GM19035 (cell line): ENCODE results near the gene VKORC1.

Experiments used
- ATAC-seq: cut with Tn5 transposase; IDR thresholded peaks from one replicate; pipeline ENCODE4 v1.9.1; 2021; ENCODE audit not compliant: unreplicated experiment

The VKORC1 gene

GRCh38 chr16:31063843-31064611 lies 30.6 kb downstream of the VKORC1 start:
- no peak for ATAC-seq

- ATAC-seq = no peak
Observed at GRCh38 chr16:31063495-31063842, 31.1 kb downstream of the VKORC1 start.

GRCh38 chr16:31061813-31062440 lies 32.7 kb downstream of the VKORC1 start:
- ATAC-seq = no peak

DNA sequence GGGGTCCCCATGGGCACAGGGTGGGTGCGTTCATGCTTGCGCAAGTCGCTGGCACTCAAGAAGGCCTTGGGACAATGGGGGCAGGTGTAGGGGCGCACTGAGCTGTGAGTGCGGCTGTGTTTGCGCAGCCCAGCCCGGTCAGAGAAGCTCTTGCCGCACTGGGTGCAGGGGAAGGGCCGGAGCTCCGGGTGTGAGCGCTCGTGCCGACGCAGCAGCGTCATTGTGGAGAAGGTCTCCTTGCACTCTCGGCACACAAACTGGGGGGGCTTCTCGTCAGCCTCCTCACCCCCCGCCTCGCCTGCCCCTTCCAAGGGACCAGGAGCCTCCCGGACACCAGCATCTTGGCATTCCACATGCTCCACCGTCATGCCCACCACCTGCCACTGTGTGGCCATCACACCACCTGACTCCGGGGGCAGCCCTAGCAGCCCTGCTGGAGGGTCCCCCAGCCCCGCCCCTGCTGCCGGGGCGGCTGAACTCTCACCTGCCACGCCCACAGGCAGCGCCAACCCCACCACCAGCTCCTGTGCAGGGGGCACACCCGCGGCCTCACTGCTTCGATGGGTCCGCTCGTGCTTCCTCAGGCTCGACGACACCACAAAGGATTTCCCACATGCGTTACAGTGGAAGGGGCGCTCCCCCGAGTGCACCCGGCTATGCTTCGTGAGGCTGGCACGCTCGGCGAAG lies 33.3 kb downstream of the VKORC1 start:
- no peak for ATAC-seq

- no peak for ATAC-seq
Observed at GRCh38 chr16:31055613-31056012, 39.0 kb downstream of the VKORC1 start.

- no peak for ATAC-seq
Observed at GRCh38 chr16:31052114-31052513, 42.5 kb downstream of the VKORC1 start.

GRCh38 chr16:31050280-31051030 lies 44.1 kb downstream of the VKORC1 start:
- ATAC-seq = no peak

GRCh38 chr16:31043898-31044481 lies 50.6 kb downstream of the VKORC1 start:
- no peak for ATAC-seq

- ATAC-seq = no peak
Observed at GRCh38 chr16:31043352-31043751, 51.2 kb downstream of the VKORC1 start.

GRCh38 chr16:31042866-31043265 lies 51.7 kb downstream of the VKORC1 start:
- no peak for ATAC-seq
